Endothelial cell of umbilical vein (primary cell): ENCODE measurements around the gene PIMREG.

Experiments used
- CTCF ChIP-seq, 2 donors: IDR thresholded peaks; 1 replicate in 1 of 2; 2 replicates in 1 of 2; pipeline ENCODE4 v1.5.1; 2011; ENCODE audit warnings: low read length in 2 of 2, mild to moderate bottlenecking in 2 of 2, moderate library complexity in 2 of 2, control low read depth in 1 of 2, inconsistent platforms in 1 of 2, low read depth in 1 of 2; ENCODE audit not compliant: insufficient read depth in 1 of 2; ENCODE audit errors: extremely low read depth in 1 of 2
- EZH2 ChIP-seq: IDR thresholded peaks from 2 replicates; pipeline ENCODE4 v1.6.1; 2012; ENCODE audit warnings: borderline replicate concordance, low read depth, mild to moderate bottlenecking, moderate library complexity, low read length, inconsistent platforms; ENCODE audit not compliant: severe bottlenecking
- FOS ChIP-seq: IDR thresholded peaks from 2 replicates; pipeline ENCODE4 v1.6.1; 2011; ENCODE audit warnings: mild to moderate bottlenecking, low read length, moderate library complexity, borderline replicate concordance; ENCODE audit not compliant: insufficient read depth
- GATA2 ChIP-seq: IDR thresholded peaks from 2 replicates; pipeline ENCODE4 v1.7.0; 2011; ENCODE audit warnings: low read depth, mild to moderate bottlenecking, moderate library complexity, mixed read lengths, low read length; ENCODE audit not compliant: insufficient read length, insufficient read depth
- JUN ChIP-seq: IDR thresholded peaks from 2 replicates; pipeline ENCODE4 v1.6.1; 2011; ENCODE audit warnings: borderline replicate concordance, low read depth; ENCODE audit not compliant: insufficient read length, insufficient read depth
- MYC ChIP-seq: IDR thresholded peaks from one replicate; pipeline ENCODE4 v1.6.1; 2011; ENCODE audit warnings: mild to moderate bottlenecking, low read depth, low read length
- POLR2A ChIP-seq: IDR thresholded peaks from 2 replicates; pipeline ENCODE4 v1.6.1; 2012; ENCODE audit warnings: low read depth, mild to moderate bottlenecking, control low read depth, low read length
- POLR2AphosphoS5 ChIP-seq: IDR thresholded peaks from 2 replicates; pipeline ENCODE4 v1.6.1; 2012; ENCODE audit warnings: low read depth, mild to moderate bottlenecking, control low read depth, low read length, moderate library complexity; ENCODE audit not compliant: insufficient read depth
- TF ChIP-seq, protein P1 (sequence below): IDR thresholded peaks from 2 replicates; pipeline ENCODE4 v1.6.1; 2011; ENCODE audit not compliant: insufficient read depth, insufficient read length

DNA sequence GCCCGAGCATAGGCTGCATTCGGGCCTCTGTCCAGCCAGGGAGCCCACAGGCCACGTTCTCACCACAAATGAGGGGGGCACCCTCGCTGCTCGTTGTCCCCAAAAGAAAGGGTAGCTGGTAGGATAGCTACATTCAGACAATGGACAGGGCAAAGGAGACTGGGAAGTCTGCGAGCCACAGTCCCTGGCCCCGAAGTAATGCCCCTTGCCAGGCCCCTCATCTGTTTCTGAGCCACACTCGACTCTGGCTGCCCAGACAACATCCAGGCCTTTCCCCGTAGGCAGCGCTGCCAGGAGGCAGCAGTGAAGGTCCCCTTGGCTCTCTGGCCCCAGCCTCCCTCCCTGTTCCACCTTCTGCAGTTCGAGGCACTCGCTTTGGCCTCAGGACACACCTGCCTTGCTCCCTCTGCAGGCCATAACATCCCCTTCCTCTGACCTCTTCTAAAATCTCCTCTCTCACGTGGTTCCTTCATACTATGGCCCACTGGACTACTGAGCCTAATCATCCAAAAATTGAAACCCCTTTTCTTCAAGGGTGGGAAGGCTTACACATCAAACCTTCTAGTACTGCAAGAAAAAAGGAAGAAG is 21.5 kb upstream of the PIMREG start:
- no peak for TF ChIP-seq FOS
- no peak for TF ChIP-seq POLR2A
- TF ChIP-seq CTCF (IDR thresholded peaks at IDR 0.05; ENCODE audit: extremely low read depth in 1 of 2, insufficient read depth in 1 of 2, low read depth in 1 of 2, low read length in 2 of 2) = no peak
- no peak for TF ChIP-seq EZH2
- TF ChIP-seq, protein P1, sequence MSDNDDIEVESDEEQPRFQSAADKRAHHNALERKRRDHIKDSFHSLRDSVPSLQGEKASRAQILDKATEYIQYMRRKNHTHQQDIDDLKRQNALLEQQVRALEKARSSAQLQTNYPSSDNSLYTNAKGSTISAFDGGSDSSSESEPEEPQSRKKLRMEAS = no peak
- no peak for TF ChIP-seq JUN
- no peak for TF ChIP-seq GATA2
- no peak for TF ChIP-seq POLR2AphosphoS5
- TF ChIP-seq MYC = no peak
